Smooth muscle cell (in vitro differentiated cells): ENCODE results near the gene RFX1. TPM values are rescaled to one million over a fixed set of nuclear protein-coding genes. Genes with fewer than 3 reads are reported as not detected.
"Not testable (repeated sequence)": the region's sequence is repeated elsewhere in the genome, so short reads cannot be mapped to it uniquely, and the experiment has no call there.

Experiments used
- DNase-seq: peaks from one replicate; lab custom pipeline; 2025; ENCODE audit not compliant: unreplicated experiment; lab: John Stamatoyannopoulos, UW
- H2AFZ ChIP-seq: fragments of 200-600 bp; sonication (generic); 2 replicates; pipeline ENCODE4 v1.6.0; 2016; ENCODE audit warnings: antibody characterized with exemption, low read depth, mild to moderate bottlenecking
- H3F3A ChIP-seq: fragments of 200-600 bp; sonication (generic); 2 replicates; pipeline ENCODE4 v1.6.0; 2017; ENCODE audit warnings: antibody characterized with exemption, low read depth
- H3K27ac ChIP-seq: fragments of 200-600 bp; sonication (generic); 2 replicates; pipeline ENCODE4 v1.5.1; 2016; ENCODE audit warnings: low read depth, mild to moderate bottlenecking
- H3K27me3 ChIP-seq: fragments of 200-600 bp; sonication (generic); 2 replicates; pipeline ENCODE4 v1.6.1; 2016; ENCODE audit warnings: low read depth, mild to moderate bottlenecking
- H3K36me3 ChIP-seq: fragments of 200-600 bp; sonication (generic); 2 replicates; pipeline ENCODE4 v1.5.1; 2016; ENCODE audit warnings: low read depth
- H3K4me1 ChIP-seq: fragments of 200-600 bp; sonication (generic); 2 replicates; pipeline ENCODE4 v1.5.1; 2016; ENCODE audit warnings: low read depth
- H3K4me2 ChIP-seq: fragments of 200-600 bp; sonication (generic); 2 replicates; pipeline ENCODE4 v1.6.0; 2016; ENCODE audit warnings: mild to moderate bottlenecking
- H3K4me3 ChIP-seq: fragments of 200-600 bp; sonication (generic); 2 replicates; pipeline ENCODE4 v1.5.1; 2016; ENCODE audit warnings: mild to moderate bottlenecking
- H3K79me2 ChIP-seq: fragments of 200-600 bp; sonication (generic); 2 replicates; pipeline ENCODE4 v1.6.0; 2016; ENCODE audit warnings: low read depth, mild to moderate bottlenecking
- H3K9ac ChIP-seq: fragments of 200-600 bp; sonication (generic); 2 replicates; pipeline ENCODE4 v1.6.0; 2016; ENCODE audit warnings: low read depth
- H3K9me3 ChIP-seq: fragments of 200-600 bp; sonication (generic); replicated peaks from 2 replicates; pipeline ENCODE4 v1.5.1; 2016; ENCODE audit warnings: low read depth
- H4K20me1 ChIP-seq: fragments of 200-600 bp; sonication (generic); 2 replicates; pipeline ENCODE4 v1.6.0; 2016; ENCODE audit warnings: low read depth
- WGBS: methylation state at CpG from one replicate; pipeline ENCODE4 v1.1.7; 2016; ENCODE audit warnings: low lambda C conversion rate; 5-methylcytosine and 5-hydroxymethylcytosine counted together
- polyA plus RNA-seq: library from polyadenylated mRNA; unstranded; fragments of >200 nt; fragmentation: Nextera tagmentation; extraction: Ambion mirVana; gene quantifications from 2 replicates; pipeline ENCODE4 v1.2.1, GENCODE V29; 2016
- total RNA-seq: library from RNA; depleted of rRNA; stranded (reverse); fragments of >200 nt; gene quantifications from 2 replicates; pipeline ENCODE4 v1.2.3, GENCODE V29; 2014
- TF ChIP-seq, protein P1 (sequence below): fragments of 200-600 bp; sonication (generic); IDR thresholded peaks from 2 replicates; pipeline ENCODE4 v1.5.1; 2017; ENCODE audit warnings: borderline replicate concordance, mild to moderate bottlenecking, antibody characterized with exemption; ENCODE audit not compliant: insufficient read depth, poor library complexity, severe bottlenecking

Gene RFX1
- total and polyA plus RNA-seq, 2 experiments from 2014 or later = 2.2 TPM

DNA sequence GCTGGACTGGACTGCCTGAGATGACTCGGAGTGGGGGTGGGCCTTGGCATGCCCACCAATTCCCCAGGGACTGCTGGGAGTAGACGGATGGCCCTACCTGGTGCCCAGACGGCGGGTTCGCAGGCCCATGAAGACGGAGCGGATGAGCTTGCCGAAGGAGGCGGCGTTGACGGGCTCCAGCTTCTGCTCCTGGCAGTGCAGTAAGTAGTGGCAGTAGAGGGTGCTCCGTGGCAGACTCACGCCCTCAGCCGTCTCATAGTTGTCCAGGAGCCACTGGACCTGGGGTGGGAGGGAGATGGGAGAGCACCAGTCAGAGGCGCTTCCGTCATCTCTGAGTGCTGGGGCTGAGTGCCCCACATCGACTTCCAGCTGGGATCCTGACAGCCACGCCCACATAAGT is 36.2 kb downstream of the RFX1 start:
- no peak overlapping the region for H3K9ac ChIP-seq
- no peak for DNase-seq
- H2AFZ ChIP-seq = no peak overlapping the region
- no peaks in the 10 kb centered on the region for H3K9me3 ChIP-seq
- H3K4me2 ChIP-seq = no peak overlapping the region
- no peaks in the 10 kb centered on the region for H3K36me3 ChIP-seq
- 94% methylated on average over 18 of the region's 18 CpGs for WGBS
- no peak overlapping the region for H3K4me3 ChIP-seq
- H3K4me1 ChIP-seq = no peaks in the 10 kb centered on the region
- no peaks in the 10 kb centered on the region for H3K27me3 ChIP-seq
- peaks cover under 1% of the 10 kb centered on the region for H3F3A ChIP-seq
- TF ChIP-seq, protein P1, sequence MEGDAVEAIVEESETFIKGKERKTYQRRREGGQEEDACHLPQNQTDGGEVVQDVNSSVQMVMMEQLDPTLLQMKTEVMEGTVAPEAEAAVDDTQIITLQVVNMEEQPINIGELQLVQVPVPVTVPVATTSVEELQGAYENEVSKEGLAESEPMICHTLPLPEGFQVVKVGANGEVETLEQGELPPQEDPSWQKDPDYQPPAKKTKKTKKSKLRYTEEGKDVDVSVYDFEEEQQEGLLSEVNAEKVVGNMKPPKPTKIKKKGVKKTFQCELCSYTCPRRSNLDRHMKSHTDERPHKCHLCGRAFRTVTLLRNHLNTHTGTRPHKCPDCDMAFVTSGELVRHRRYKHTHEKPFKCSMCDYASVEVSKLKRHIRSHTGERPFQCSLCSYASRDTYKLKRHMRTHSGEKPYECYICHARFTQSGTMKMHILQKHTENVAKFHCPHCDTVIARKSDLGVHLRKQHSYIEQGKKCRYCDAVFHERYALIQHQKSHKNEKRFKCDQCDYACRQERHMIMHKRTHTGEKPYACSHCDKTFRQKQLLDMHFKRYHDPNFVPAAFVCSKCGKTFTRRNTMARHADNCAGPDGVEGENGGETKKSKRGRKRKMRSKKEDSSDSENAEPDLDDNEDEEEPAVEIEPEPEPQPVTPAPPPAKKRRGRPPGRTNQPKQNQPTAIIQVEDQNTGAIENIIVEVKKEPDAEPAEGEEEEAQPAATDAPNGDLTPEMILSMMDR = no peak
- no peaks in the 10 kb centered on the region for H3K79me2 ChIP-seq
- no peak overlapping the region for H3K27ac ChIP-seq
- no peaks in the 10 kb centered on the region for H4K20me1 ChIP-seq

DNA sequence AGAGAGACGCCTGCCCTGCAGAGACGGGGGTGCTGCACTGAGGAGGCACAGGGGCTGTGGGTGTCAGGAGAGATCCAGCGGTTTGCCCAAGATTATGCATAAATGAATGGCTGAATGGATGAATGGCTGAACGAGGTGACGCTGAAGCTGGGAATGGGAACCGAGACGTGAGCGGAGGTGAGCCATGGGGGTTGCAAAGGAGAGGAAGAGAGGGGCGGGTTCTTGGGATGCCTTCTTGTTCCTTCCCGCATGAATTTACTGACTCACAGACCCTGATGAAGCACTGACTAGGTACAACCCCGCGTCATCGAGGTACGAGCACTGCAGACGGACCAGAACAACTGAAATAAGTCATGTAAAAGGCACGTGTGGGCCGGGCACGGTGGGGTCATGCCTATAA is 37.1 kb downstream of the RFX1 start:
- Histone ChIP-seq H3K4me3 (no peak overlapping the region), H2AFZ (no peak overlapping the region), H3K9me3 (no peaks in the 10 kb centered on the region), H3K27ac (no peak overlapping the region), H4K20me1 (no peaks in the 10 kb centered on the region), H3K36me3 (no peaks in the 10 kb centered on the region), H3F3A (peaks cover 9% of the 10 kb centered on the region), H3K27me3 (no peaks in the 10 kb centered on the region), H3K4me2 (no peak overlapping the region), H3K9ac (no peak overlapping the region), H3K79me2 (no peaks in the 10 kb centered on the region), H3K4me1 (no peaks in the 10 kb centered on the region)
- TF ChIP-seq, protein P1 = no peak
- DNase-seq = no peak
- whole genome bisulfite sequencing = 97% methylated on average over 18 of the region's 18 CpGs

DNA sequence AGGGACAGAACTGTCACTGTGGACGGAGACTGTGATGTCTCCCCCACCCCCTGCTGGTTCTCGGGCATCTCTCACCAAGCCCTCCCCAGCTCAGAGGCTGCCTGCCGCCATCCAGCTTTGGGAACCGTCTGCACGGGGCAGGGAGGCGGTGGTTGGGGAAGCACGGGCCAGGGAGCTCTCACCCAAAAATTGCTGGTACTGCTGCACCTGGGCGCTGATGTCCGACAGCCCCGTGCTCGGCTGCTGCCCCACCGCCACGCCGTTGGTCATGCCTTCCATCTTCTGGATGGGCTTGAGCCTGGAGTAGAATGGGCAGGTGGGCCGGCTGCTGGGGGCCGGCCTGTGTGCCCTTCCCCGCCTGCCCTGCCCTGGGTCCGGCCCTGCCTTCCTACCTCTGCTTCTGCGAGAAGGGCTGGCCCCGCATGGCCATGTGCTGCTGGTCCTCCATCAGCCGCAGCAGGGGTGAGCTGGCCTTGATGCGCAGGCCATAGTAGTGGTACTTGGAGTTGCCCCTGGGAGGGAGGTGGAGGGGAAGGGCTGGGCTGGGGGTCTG is 37.7 kb downstream of the RFX1 start:
- H3K4me3 ChIP-seq = no peak overlapping the region
- no peaks in the 10 kb centered on the region for H4K20me1 ChIP-seq
- 94% methylated on average over 15 of the region's 22 CpGs for WGBS
- no peaks in the 10 kb centered on the region for H3K79me2 ChIP-seq
- H3K27ac ChIP-seq = no peak overlapping the region
- DNase-seq = no peak
- H3K9ac ChIP-seq = no peak overlapping the region
- peaks cover 9% of the 10 kb centered on the region for H3F3A ChIP-seq
- no peaks in the 10 kb centered on the region for H3K36me3 ChIP-seq
- TF ChIP-seq, protein P1 = no peak
- no peaks in the 10 kb centered on the region for H3K27me3 ChIP-seq
- H3K4me1 ChIP-seq = no peaks in the 10 kb centered on the region
- no peak overlapping the region for H2AFZ ChIP-seq
- H3K9me3 ChIP-seq = no peaks in the 10 kb centered on the region
- no peak overlapping the region for H3K4me2 ChIP-seq

DNA sequence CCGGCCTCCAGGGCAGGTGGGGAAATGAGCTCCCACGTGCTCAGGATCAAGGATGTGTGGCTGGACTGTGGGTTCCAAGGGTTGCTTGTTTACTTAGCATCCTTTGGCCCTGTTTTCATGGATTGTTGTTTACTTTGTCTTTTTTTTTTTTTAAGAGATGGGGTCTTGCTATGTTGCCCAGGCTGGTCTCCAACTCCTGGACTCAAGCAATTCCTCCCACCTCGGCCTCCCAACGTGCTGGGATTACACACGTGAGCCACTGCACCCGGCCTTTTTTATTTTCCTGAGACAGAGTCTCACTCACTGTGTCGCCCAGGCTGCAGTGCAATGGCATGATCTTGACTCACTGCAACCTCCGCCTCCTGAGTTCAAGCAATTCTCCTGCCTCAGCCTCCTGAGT is 38.9 kb downstream of the RFX1 start:
- not testable (repeated sequence) for H3K79me2 ChIP-seq, H3K4me2 ChIP-seq, H3K27me3 ChIP-seq, H2AFZ ChIP-seq, DNase-seq, H3F3A ChIP-seq, H3K27ac ChIP-seq, H3K36me3 ChIP-seq, H3K4me3 ChIP-seq, H3K4me1 ChIP-seq, H3K9ac ChIP-seq, H3K9me3 ChIP-seq, H4K20me1 ChIP-seq
- WGBS = 91% methylated on average over 8 of the region's 8 CpGs
